GM23338 (cell line): ENCODE measurements around the gene FANCF. TPM values are rescaled to one million over a fixed set of nuclear protein-coding genes. Genes with fewer than 3 reads are reported as not detected.

ENCODE experiments used
- ATAC-seq: fragments of 200-7000 bp; cut with Tn5 transposase; 3 replicates; pipeline ENCODE4 v1.9.1; 2020
- DNase-seq: peaks from one replicate; pipeline ENCODE4 v3.0.0-alpha.2; 2015; ENCODE audit warnings: low spot score
- H2AFZ ChIP-seq: fragments of 200-600 bp; sonication (generic); 2 replicates; pipeline ENCODE4 v1.8.0; 2016; ENCODE audit warnings: antibody characterized with exemption, mild to moderate bottlenecking, moderate library complexity
- H3F3A ChIP-seq: fragments of 200-600 bp; sonication (generic); replicated peaks from 2 replicates; pipeline ENCODE4 v1.8.0; 2017; ENCODE audit warnings: antibody characterized with exemption, mixed run types, low read depth
- H3K27ac ChIP-seq: fragments of 200-600 bp; sonication (generic); 2 replicates; pipeline ENCODE4 v1.6.1; 2016; ENCODE audit warnings: low read depth
- H3K27me3 ChIP-seq: fragments of 200-600 bp; sonication (generic); 2 replicates; pipeline ENCODE4 v1.8.0; 2016; ENCODE audit warnings: mild to moderate bottlenecking, mixed run types, moderate library complexity; ENCODE audit not compliant: insufficient read depth
- H3K36me3 ChIP-seq: fragments of 200-600 bp; sonication (generic); 2 replicates; pipeline ENCODE4 v1.8.0; 2016; ENCODE audit warnings: mild to moderate bottlenecking; ENCODE audit not compliant: insufficient read depth
- H3K4me1 ChIP-seq: fragments of 200-600 bp; sonication (generic); 2 replicates; pipeline ENCODE4 v1.8.0; 2016; ENCODE audit warnings: mild to moderate bottlenecking, moderate library complexity; ENCODE audit not compliant: insufficient read depth
- H3K4me2 ChIP-seq: fragments of 200-600 bp; sonication (generic); 2 replicates; pipeline ENCODE4 v1.7.1; 2017; ENCODE audit warnings: mixed run types
- H3K4me3 ChIP-seq: fragments of 200-600 bp; sonication (generic); 2 replicates; pipeline ENCODE4 v1.6.1; 2016; ENCODE audit warnings: mixed run types
- H3K79me2 ChIP-seq: fragments of 200-600 bp; sonication (generic); replicated peaks from 2 replicates; pipeline ENCODE4 v1.8.0; 2017; ENCODE audit warnings: mild to moderate bottlenecking; ENCODE audit not compliant: insufficient read depth
- H3K9me2 ChIP-seq: fragments of 200-600 bp; sonication (generic); 2 replicates; pipeline ENCODE4 v1.8.0; 2017; ENCODE audit not compliant: insufficient read depth
- H4K20me1 ChIP-seq: fragments of 200-600 bp; sonication (generic); replicated peaks from 2 replicates; pipeline ENCODE4 v1.8.0; 2017; ENCODE audit warnings: mild to moderate bottlenecking; ENCODE audit not compliant: insufficient read depth
- H3K27ac Mint-ChIP-seq: 2 replicates; pipeline ENCODE4 v1.8.0; 2020; ENCODE audit warnings: inconsistent platforms, mild to moderate bottlenecking, moderate library complexity, mixed read lengths
- H3K27me3 Mint-ChIP-seq: 3 replicates; pipeline ENCODE4 v1.8.0; 2022; ENCODE audit warnings: low read depth, mild to moderate bottlenecking, moderate library complexity, mixed read lengths, inconsistent platforms; ENCODE audit not compliant: insufficient read depth, poor library complexity
- H3K36me3 Mint-ChIP-seq: 3 replicates; pipeline ENCODE4 v1.8.0; 2021; ENCODE audit warnings: low read depth, mild to moderate bottlenecking, inconsistent platforms, moderate library complexity, mixed read lengths
- H3K4me1 Mint-ChIP-seq: 3 replicates; pipeline ENCODE4 v1.8.0; 2020; ENCODE audit warnings: mild to moderate bottlenecking, inconsistent platforms, mixed read lengths
- H3K4me3 Mint-ChIP-seq: 3 replicates; pipeline ENCODE4 v1.8.0; 2021; ENCODE audit warnings: moderate library complexity, mild to moderate bottlenecking, inconsistent platforms, mixed read lengths
- H3K9me3 Mint-ChIP-seq: 3 replicates; pipeline ENCODE4 v1.8.0; 2020; ENCODE audit warnings: moderate library complexity, mild to moderate bottlenecking, inconsistent platforms, mixed read lengths
- CTCF ChIP-seq, 2 experiments: fragments of 200-600 bp in 1 of 2; sonication (generic) in 1 of 2; conservative IDR thresholded peaks; 2 replicates each; pipeline versions ENCODE4 v1.5.1 to v1.6.1; 2016 to 2017; ENCODE audit warnings: antibody characterized with exemption in 2 of 2, low read depth in 2 of 2, mild to moderate bottlenecking in 2 of 2, moderate library complexity in 1 of 2
- EZH2phosphoT487 ChIP-seq: fragments of 200-600 bp; sonication (generic); IDR thresholded peaks from one replicate; pipeline ENCODE4 v1.8.1; 2018; ENCODE audit warnings: antibody characterized with exemption; ENCODE audit not compliant: unreplicated experiment
- NANOG ChIP-seq: IDR thresholded peaks from 2 replicates; pipeline ENCODE4 v1.6.1; 2016; ENCODE audit warnings: antibody characterized with exemption, borderline replicate concordance
- POLR2AphosphoS5 ChIP-seq: IDR thresholded peaks from 2 replicates; pipeline ENCODE4 v1.6.1; 2016; ENCODE audit warnings: antibody characterized with exemption, low read depth
- REST ChIP-seq: IDR thresholded peaks from one replicate; pipeline ENCODE4 v1.6.1; 2018; ENCODE audit warnings: antibody characterized with exemption; ENCODE audit not compliant: unreplicated experiment
- STAT1 ChIP-seq: IDR thresholded peaks from one replicate; pipeline ENCODE4 v1.6.1; 2016; ENCODE audit warnings: antibody characterized with exemption; ENCODE audit not compliant: unreplicated experiment
- ZNF114 ChIP-seq: fragments of 250-450 bp; sonication (Bioruptor Pico); IDR thresholded peaks from 2 replicates; pipeline ENCODE4 v1.5.0; 2020; ENCODE audit warnings: mild to moderate bottlenecking, moderate library complexity
- ZNF331 ChIP-seq: fragments of 250-450 bp; sonication (Bioruptor Pico); IDR thresholded peaks from 2 replicates; pipeline ENCODE4 v1.5.0; 2020; ENCODE audit warnings: low read depth, mild to moderate bottlenecking, moderate library complexity
- polyA plus RNA-seq: library from polyadenylated mRNA; unstranded; fragments of >200 nt; fragmentation: Nextera tagmentation; extraction: Ambion mirVana; gene quantifications from 2 replicates; pipeline ENCODE4 v1.2.1, GENCODE V29; 2016
- total RNA-seq: library from RNA; depleted of rRNA; stranded (reverse); fragments of >200 nt; shearing (Covaris generic); gene quantifications from 2 replicates; pipeline ENCODE4 v1.2.3, GENCODE V29; 2014

The FANCF gene
- total and polyA plus RNA-seq, 2 experiments from 2014 or later = 17.0 to 31.8 TPM

- ATAC-seq (no peak), DNase-seq (no peak)
- H3K27ac ChIP-seq = no peak overlapping the region
- no peaks in the 10 kb centered on the region for H3K36me3 Mint-ChIP-seq
- H3K4me3 ChIP-seq = no peak overlapping the region
- no peaks in the 10 kb centered on the region for H3K36me3 ChIP-seq
- no peaks in the 10 kb centered on the region for H3F3A ChIP-seq
- H3K4me3 Mint-ChIP-seq = no peak overlapping the region
- H4K20me1 ChIP-seq = no peaks in the 10 kb centered on the region
- no peak for TF ChIP-seq NANOG
- TF ChIP-seq STAT1 = no peak
- no peak for TF ChIP-seq ZNF114 (CRISPR knock-in tag)
- no peak for TF ChIP-seq CTCF (conservative IDR thresholded peaks at IDR 0.05; ENCODE audit: low read depth in 2 of 2)
- H3K4me1 Mint-ChIP-seq = no peaks in the 10 kb centered on the region
- H2AFZ ChIP-seq = no peak overlapping the region
- H3K27ac Mint-ChIP-seq = no peak overlapping the region
- no peak overlapping the region for H3K4me2 ChIP-seq
- no peaks in the 10 kb centered on the region for H3K4me1 ChIP-seq
- no peaks in the 10 kb centered on the region for H3K9me3 Mint-ChIP-seq
- no peaks in the 10 kb centered on the region for H3K79me2 ChIP-seq
- no peaks in the 10 kb centered on the region for H3K27me3 Mint-ChIP-seq
- no peaks in the 10 kb centered on the region for H3K27me3 ChIP-seq
- H3K9me2 ChIP-seq = no peaks in the 10 kb centered on the region
Observed at GRCh38 chr11:22602504-22602903, 23.1 kb downstream of the FANCF start.

GRCh38 chr11:22599458-22599857, 26.2 kb downstream of the FANCF start:
- Histone ChIP-seq H3K4me3 (no peak overlapping the region), H3K9me2 (no peaks in the 10 kb centered on the region), H3K36me3 (no peaks in the 10 kb centered on the region), H3K27me3 (no peaks in the 10 kb centered on the region), H3K4me1 (no peaks in the 10 kb centered on the region), H3K4me2 (no peak overlapping the region), H3K79me2 (no peaks in the 10 kb centered on the region), H3K27ac (no peak overlapping the region), H4K20me1 (no peaks in the 10 kb centered on the region), H3F3A (no peaks in the 10 kb centered on the region), H2AFZ (no peak overlapping the region)
- Mint-ChIP-seq H3K27me3 (no peaks in the 10 kb centered on the region), H3K36me3 (no peaks in the 10 kb centered on the region), H3K27ac (no peak overlapping the region), H3K4me3 (no peak overlapping the region), H3K9me3 (no peaks in the 10 kb centered on the region), H3K4me1 (no peaks in the 10 kb centered on the region)
- no peak for DNase-seq
- ATAC-seq = no peak
- TF ChIP-seq POLR2AphosphoS5 (no peak), EZH2phosphoT487 (no peak), STAT1 (no peak), ZNF331 (CRISPR knock-in tag) (no peak), CTCF (conservative IDR thresholded peaks at IDR 0.05; ENCODE audit: low read depth in 2 of 2) (no peak), REST (no peak)
